ENCODE results near the gene OR2L8. TPM values are rescaled to one million over a fixed set of nuclear protein-coding genes. Genes with fewer than 3 reads are reported as not detected.

Gene OR2L8
- not detected in 2 replicates for total RNA-seq

DNA sequence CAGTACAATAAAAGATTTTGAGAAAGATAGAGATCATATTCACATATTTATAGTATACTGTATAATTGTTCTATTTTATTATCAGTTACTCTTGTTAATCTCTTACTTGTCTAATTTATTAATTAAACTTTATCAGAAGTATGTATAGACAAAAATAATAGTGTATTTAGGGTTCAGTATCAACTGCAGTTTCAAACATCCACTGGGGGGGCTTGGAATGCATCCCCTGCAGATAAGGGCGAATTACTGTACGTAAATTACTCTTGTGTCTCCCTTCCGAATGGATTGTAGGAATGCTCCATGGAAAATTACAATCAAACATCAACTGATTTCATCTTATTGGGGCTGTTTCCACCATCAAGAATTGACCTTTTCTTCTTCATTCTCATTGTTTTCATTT is at the start of gene OR2L8:
OR2L8 (plus strand) TSS at position 301 of the 400 bp plus-strand sequence; CDS start at position 301, 0 bp downstream.
- Histone ChIP-seq H3K4me3 (ENCODE audit: low read depth, low read length) (no peak within 1 kb of the TSS), H3K36me3 (ENCODE audit: control insufficient read depth, insufficient read depth, low read length) (no peaks in the 10 kb centered on the region)

DNA sequence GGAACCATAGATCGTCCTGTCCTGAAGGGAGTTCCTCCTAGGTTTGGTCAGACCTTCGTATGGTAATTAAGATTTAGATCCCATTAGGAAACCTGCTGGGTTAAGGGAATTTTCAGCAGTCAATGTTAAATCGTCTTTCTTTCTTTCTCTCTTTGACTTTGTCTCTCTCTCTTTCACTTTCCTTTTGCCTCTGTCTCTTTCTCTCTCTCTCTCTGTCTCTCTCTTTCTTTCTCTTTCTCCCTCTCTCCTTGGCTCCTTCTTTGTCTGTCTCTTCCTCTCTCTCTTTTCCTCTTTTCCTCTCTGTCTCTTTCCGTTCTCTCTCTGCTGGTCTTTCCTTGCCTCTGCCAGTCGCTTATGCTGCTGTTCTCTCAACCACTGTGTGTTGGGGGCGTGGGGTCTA is 44.5 kb upstream of the OR2L8 start:
- no peak overlapping the region for H3K4me3 ChIP-seq (ENCODE audit: low read depth, low read length)
- H3K36me3 ChIP-seq (ENCODE audit: control insufficient read depth, insufficient read depth, low read length) = no peaks in the 10 kb centered on the region
- no peaks in the 10 kb centered on the region for H3K27me3 ChIP-seq (ENCODE audit: control insufficient read depth, insufficient read depth, low read length)
- TF ChIP-seq CTCF (IDR thresholded peaks at IDR 0.05; ENCODE audit: insufficient read depth, low read length, poor library complexity, severe bottlenecking) = no peak
- DNase-seq (ENCODE audit: low read depth) = no peak

More for the DNA sequence above, at the start of gene OR2L8:
- no peak for DNase-seq (ENCODE audit: low read depth)
- H3K27me3 ChIP-seq (ENCODE audit: control insufficient read depth, insufficient read depth, low read length) = no peaks in the 10 kb centered on the region
- TF ChIP-seq CTCF (IDR thresholded peaks at IDR 0.05; ENCODE audit: insufficient read depth, low read length, poor library complexity, severe bottlenecking) = no peak

DNA sequence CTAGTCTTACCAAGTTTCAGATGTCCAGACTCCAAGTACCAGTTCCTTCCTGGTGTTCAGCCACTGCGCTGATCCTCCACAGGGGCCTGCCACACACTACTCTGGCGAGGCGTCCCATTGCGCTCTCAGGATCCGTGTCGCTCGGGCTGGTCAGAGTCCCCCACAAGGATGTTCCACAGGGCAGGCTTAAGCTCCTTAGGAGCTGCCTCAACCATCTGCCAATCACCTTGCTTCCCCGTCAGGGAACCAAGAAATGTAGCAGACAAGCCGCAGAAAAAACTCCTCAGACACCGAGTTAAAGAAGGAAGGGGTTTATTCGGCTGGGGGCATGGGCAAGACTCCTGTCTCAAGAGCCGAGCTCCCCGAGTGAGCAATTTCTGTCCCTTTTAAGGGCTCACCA is 43.5 kb upstream of the OR2L8 start:
- TF ChIP-seq CTCF (IDR thresholded peaks at IDR 0.05; ENCODE audit: insufficient read depth, low read length, poor library complexity, severe bottlenecking) = no peak
- no peak overlapping the region for H3K4me3 ChIP-seq (ENCODE audit: low read depth, low read length)
- no peaks in the 10 kb centered on the region for H3K36me3 ChIP-seq (ENCODE audit: control insufficient read depth, insufficient read depth, low read length)

GRCh38 chr1:247905910-247906503 is 42.7 kb upstream of the OR2L8 start:
- no peak for DNase-seq (ENCODE audit: low read depth)
- no peak overlapping the region for H3K4me3 ChIP-seq (ENCODE audit: low read depth, low read length)
- no peak for TF ChIP-seq CTCF (IDR thresholded peaks at IDR 0.05; ENCODE audit: insufficient read depth, low read length, poor library complexity, severe bottlenecking)
- no peaks in the 10 kb centered on the region for H3K27me3 ChIP-seq (ENCODE audit: control insufficient read depth, insufficient read depth, low read length)
- H3K36me3 ChIP-seq (ENCODE audit: control insufficient read depth, insufficient read depth, low read length) = no peaks in the 10 kb centered on the region

More for the DNA sequence above, 43.5 kb upstream of the OR2L8 start:
- no peaks in the 10 kb centered on the region for H3K27me3 ChIP-seq (ENCODE audit: control insufficient read depth, insufficient read depth, low read length)
- DNase-seq (ENCODE audit: low read depth) = no peak

- no peak for TF ChIP-seq CTCF (IDR thresholded peaks at IDR 0.05; ENCODE audit: insufficient read depth, low read length, poor library complexity, severe bottlenecking)
- Histone ChIP-seq H3K27me3 (ENCODE audit: control insufficient read depth, insufficient read depth, low read length) (no peaks in the 10 kb centered on the region), H3K4me3 (ENCODE audit: low read depth, low read length) (no peak overlapping the region), H3K36me3 (ENCODE audit: control insufficient read depth, insufficient read depth, low read length) (no peaks in the 10 kb centered on the region)
- no peak for DNase-seq (ENCODE audit: low read depth)
Observed at GRCh38 chr1:247906504-247907047, 42.1 kb upstream of the OR2L8 start.

GRCh38 chr1:247908766-247909165 is 39.9 kb upstream of the OR2L8 start:
- H3K27me3 ChIP-seq (ENCODE audit: control insufficient read depth, insufficient read depth, low read length) = no peaks in the 10 kb centered on the region
- no peak for TF ChIP-seq CTCF (IDR thresholded peaks at IDR 0.05; ENCODE audit: insufficient read depth, low read length, poor library complexity, severe bottlenecking)
- H3K36me3 ChIP-seq (ENCODE audit: control insufficient read depth, insufficient read depth, low read length) = no peaks in the 10 kb centered on the region
- no peak overlapping the region for H3K4me3 ChIP-seq (ENCODE audit: low read depth, low read length)
- no peak for DNase-seq (ENCODE audit: low read depth)
